GM12892 (cell line): Measurements from ENCODE around the gene UBALD2.

Source experiments
- POLR2A ChIP-seq: IDR thresholded peaks from 2 replicates; pipeline ENCODE4 v1.6.1; 2011; ENCODE audit warnings: low read depth, low read length, control low read depth
- POLR2AphosphoS5 ChIP-seq: IDR thresholded peaks from 2 replicates; pipeline ENCODE4 v1.6.1; 2011; ENCODE audit warnings: low read depth, low read length, control low read depth
- TAF1 ChIP-seq: IDR thresholded peaks from 2 replicates; pipeline ENCODE4 v1.6.1; 2011; ENCODE audit warnings: low read depth, mild to moderate bottlenecking, control low read depth, low read length, borderline replicate concordance

DNA sequence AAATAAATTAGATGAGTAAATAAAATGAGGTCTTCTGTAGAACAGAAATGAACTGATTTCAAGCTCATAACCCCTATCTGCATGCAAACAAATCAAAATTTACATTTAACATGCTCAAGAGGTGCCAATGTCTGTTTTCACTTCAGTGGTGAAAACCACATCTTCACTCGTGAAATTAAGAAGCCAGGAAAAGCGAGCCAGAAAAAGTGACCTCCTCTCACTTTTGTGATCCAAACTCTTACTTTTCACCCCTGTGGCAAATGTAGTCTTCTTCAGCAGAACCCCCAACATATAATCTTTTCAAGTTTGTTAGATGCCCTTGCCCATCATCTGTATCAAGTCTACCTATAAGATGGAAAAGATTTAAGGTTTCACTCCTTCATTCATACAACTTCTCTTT lies 52.4 kb downstream of the UBALD2 start:
- TF ChIP-seq POLR2A (no peak), POLR2AphosphoS5 (no peak), TAF1 (no peak)
